Left ventricle myocardium inferior (tissue), 1 donor: ENCODE data around the gene FRMD4A. TPM values are rescaled to one million over a fixed set of nuclear protein-coding genes. Genes with fewer than 3 reads are reported as not detected.
"Not testable (repeated sequence)": the region's sequence is repeated elsewhere in the genome, so short reads cannot be mapped to it uniquely, and the experiment has no call there.

ENCODE experiments used
- DNase-seq: peaks from one replicate; pipeline ENCODE4 v3.0.0-alpha.2; 2020
- H3K27ac ChIP-seq: fragments of 200-600 bp; replicated peaks from 2 replicates; pipeline ENCODE4 v1.8.0; 2021
- H3K27me3 ChIP-seq: fragments of 200-600 bp; 2 replicates; pipeline ENCODE4 v1.8.0; 2021; ENCODE audit warnings: low read depth
- H3K36me3 ChIP-seq: fragments of 200-600 bp; 2 replicates; pipeline ENCODE4 v1.8.0; 2021
- H3K4me1 ChIP-seq: fragments of 200-600 bp; 2 replicates; pipeline ENCODE4 v1.8.0; 2021
- H3K4me3 ChIP-seq: fragments of 200-600 bp; 2 replicates; pipeline ENCODE4 v1.8.0; 2021; ENCODE audit warnings: mild to moderate bottlenecking, moderate library complexity
- H3K9me3 ChIP-seq: fragments of 200-600 bp; replicated peaks from 2 replicates; pipeline ENCODE4 v1.8.0; 2021
- intact Hi-C: fragments of 100-400 bp; cut with micrococcal nuclease; formaldehyde crosslinking; loops from one replicate; pipeline ENCODE4 v1.11.0; 2022
- total RNA-seq: library from RNA; stranded (reverse); fragmentation: NEBNext Ultra II Directional; extraction: Animal tissue kit (Norgen Biotek cat#: 25700); gene quantifications from one replicate; pipeline ENCODE4 v1.2.1, GENCODE V29; 2021
- TF ChIP-seq, protein P1 (sequence below): fragments of 200-600 bp; IDR thresholded peaks from 2 replicates; pipeline ENCODE4 v1.8.0; 2021; ENCODE audit warnings: antibody characterized with exemption, mild to moderate bottlenecking, borderline replicate concordance
- donor health status: DM: no; HTN: yes; CAD: no; lungs with severe emphysema.

Gene FRMD4A
- total RNA-seq, 1 donor from 2014 or later = 26.1 TPM

DNA sequence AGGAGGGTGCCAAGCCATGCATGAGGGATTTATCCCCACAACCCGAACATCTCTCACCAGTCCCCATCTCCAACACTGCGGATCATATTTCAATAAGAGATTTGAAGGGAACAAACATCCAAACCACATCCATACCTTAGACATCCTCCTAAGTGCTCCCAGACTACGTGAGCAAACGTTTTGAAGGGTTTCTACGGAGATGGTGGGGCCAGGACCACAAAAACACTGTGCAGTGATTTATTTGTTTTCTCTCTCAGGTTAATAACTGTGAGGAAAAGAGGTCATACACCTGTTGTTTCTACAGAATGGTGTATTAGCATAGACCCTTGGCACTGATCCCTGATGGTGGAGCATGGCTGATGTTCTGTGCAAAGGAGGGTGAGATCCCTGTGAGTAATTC, 277.8 kb downstream of the FRMD4A start:
- no peak overlapping the region for H3K4me3 ChIP-seq
- intact Hi-C loops = no loop called here
- no peak overlapping the region for H3K27ac ChIP-seq
- DNase-seq = no peak
- H3K27me3 ChIP-seq = no peaks in the 10 kb centered on the region
- TF ChIP-seq, protein P1, sequence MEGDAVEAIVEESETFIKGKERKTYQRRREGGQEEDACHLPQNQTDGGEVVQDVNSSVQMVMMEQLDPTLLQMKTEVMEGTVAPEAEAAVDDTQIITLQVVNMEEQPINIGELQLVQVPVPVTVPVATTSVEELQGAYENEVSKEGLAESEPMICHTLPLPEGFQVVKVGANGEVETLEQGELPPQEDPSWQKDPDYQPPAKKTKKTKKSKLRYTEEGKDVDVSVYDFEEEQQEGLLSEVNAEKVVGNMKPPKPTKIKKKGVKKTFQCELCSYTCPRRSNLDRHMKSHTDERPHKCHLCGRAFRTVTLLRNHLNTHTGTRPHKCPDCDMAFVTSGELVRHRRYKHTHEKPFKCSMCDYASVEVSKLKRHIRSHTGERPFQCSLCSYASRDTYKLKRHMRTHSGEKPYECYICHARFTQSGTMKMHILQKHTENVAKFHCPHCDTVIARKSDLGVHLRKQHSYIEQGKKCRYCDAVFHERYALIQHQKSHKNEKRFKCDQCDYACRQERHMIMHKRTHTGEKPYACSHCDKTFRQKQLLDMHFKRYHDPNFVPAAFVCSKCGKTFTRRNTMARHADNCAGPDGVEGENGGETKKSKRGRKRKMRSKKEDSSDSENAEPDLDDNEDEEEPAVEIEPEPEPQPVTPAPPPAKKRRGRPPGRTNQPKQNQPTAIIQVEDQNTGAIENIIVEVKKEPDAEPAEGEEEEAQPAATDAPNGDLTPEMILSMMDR = no peak
- no peaks in the 10 kb centered on the region for H3K36me3 ChIP-seq
- H3K4me1 ChIP-seq = no peaks in the 10 kb centered on the region
- no peaks in the 10 kb centered on the region for H3K9me3 ChIP-seq

- no peaks in the 10 kb centered on the region for H3K4me1 ChIP-seq
- intact Hi-C loops = no loop called here
- no peak overlapping the region for H3K4me3 ChIP-seq
- no peaks in the 10 kb centered on the region for H3K36me3 ChIP-seq
- DNase-seq = no peak
- TF ChIP-seq, protein P1 = no peak
- no peaks in the 10 kb centered on the region for H3K9me3 ChIP-seq
- no peak overlapping the region for H3K27ac ChIP-seq
- H3K27me3 ChIP-seq = no peaks in the 10 kb centered on the region
These were observed 280.1 kb downstream of the FRMD4A start for GRCh38 chr10:14050598-14050997.

DNA sequence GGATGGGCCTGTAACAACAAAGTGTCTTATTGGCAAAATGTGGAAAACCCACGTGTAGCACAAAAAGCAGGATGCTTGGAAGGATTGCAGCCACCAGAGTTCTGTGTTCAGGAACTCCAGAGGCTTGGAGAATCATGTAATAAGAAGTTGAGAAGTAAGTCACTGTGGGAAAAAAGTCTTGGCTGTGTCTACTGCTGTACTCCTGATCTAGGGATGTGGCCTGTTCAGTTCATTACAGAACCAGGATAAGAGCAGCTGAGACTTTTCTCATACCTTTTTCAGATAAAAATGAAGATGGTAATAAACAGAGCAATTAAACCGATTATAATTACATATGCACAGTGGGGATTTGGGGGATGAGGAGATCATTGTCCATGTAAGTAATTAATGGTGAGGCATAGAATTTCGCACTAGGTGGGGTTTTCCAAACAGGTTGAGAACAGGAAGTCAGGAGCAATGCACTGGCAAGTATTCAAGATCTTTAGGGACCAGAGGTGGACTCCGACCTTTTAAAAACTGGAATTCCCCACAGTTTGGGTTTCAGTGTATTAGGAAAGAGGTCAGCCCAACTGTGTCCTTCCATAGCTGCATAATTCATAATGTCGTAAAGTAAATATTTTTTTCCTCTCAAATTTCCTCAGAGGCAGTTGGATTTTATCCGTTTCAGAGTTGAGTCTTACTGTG, 281.7 kb downstream of the FRMD4A start:
- Histone ChIP-seq H3K27ac (no peak overlapping the region), H3K4me1 (no peaks in the 10 kb centered on the region), H3K4me3 (no peak overlapping the region), H3K27me3 (no peaks in the 10 kb centered on the region), H3K36me3 (no peaks in the 10 kb centered on the region), H3K9me3 (no peaks in the 10 kb centered on the region)
- intact Hi-C loops = no loop called here
- DNase-seq = no peak
- TF ChIP-seq, protein P1 = no peak

GRCh38 chr10:14047431-14047830, 283.3 kb downstream of the FRMD4A start:
- Histone ChIP-seq H3K4me3 (no peak overlapping the region), H3K9me3 (no peaks in the 10 kb centered on the region), H3K27me3 (no peaks in the 10 kb centered on the region), H3K36me3 (no peaks in the 10 kb centered on the region), H3K4me1 (no peaks in the 10 kb centered on the region), H3K27ac (no peak overlapping the region)
- TF ChIP-seq, protein P1 = no peak
- DNase-seq = no peak
- intact Hi-C loops = no loop called here

GRCh38 chr10:14042051-14042450, 288.7 kb downstream of the FRMD4A start:
- peak overlapping the region; percentile 73 for H3K27ac ChIP-seq
- intact Hi-C loops = not testable (repeated sequence)

DNA sequence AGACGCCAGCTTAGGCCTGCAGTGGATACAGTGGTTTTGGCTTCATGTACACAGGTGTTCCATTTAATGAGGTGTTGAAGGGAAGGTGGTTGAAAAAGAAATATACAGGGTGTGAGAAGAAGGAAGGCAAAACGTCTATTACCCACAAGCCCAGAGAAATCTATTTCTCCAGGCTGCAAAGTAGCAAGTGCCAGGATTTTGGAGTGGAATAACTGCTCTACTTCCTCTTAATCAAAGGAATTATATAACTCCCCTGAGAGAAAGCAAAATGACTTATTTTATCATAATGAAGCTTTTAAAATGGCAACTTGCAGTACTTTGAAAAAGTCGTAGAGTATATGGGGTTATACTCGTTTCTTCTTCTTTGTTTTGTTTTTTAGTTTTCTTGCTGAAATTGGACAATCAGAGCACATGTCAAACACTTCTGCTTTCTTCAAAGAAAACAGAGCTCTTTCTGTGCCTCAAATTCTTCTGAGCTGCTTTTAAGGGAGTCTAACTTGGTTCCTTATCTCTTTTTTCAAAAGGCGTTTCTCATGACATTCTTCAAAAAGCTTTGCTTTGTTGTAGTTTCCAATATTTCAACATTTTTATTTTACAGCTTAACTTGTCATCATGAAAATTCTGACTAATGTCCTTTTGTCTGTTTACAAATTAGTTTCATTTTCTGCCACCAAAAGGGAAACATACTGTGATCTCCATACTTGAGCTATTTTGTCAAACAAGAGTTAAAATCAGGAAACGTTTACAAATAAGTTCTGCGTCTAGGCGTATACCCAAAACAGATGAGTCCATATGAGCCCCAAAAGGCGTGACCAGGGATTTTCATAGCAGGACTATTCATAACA, 289.7 kb downstream of the FRMD4A start:
- Histone ChIP-seq H3K4me1 (peaks cover 21% of the 10 kb centered on the region), H3K4me3 (peak overlapping the region; percentile 2), H3K27ac (peak overlapping the region; percentile 73), H3K36me3 (no peaks in the 10 kb centered on the region), H3K27me3 (no peaks in the 10 kb centered on the region), H3K9me3 (no peaks in the 10 kb centered on the region)
- intact Hi-C loops = no loop called here
- TF ChIP-seq, protein P1 = no peak
- DNase-seq = no peak

More at GRCh38 chr10:14042051-14042450, 288.7 kb downstream of the FRMD4A start:
- not testable (repeated sequence) for H3K4me3 ChIP-seq, H3K36me3 ChIP-seq, H3K9me3 ChIP-seq, H3K27me3 ChIP-seq, DNase-seq
- peaks cover 21% of the 10 kb centered on the region for H3K4me1 ChIP-seq
